HUES64 (cell line): ENCODE data around the gene XYLT1.

ENCODE experiments used
- H3K27ac ChIP-seq: 2 replicates; pipeline ENCODE4 v1.7.0; 2013; ENCODE audit warnings: low read depth, low read length, inconsistent platforms
- H3K27me3 ChIP-seq: 2 replicates; pipeline ENCODE4 v1.6.1; 2013; ENCODE audit warnings: mild to moderate bottlenecking, low read length; ENCODE audit not compliant: insufficient read depth
- H3K36me3 ChIP-seq: 2 replicates; pipeline ENCODE4 v1.6.1; 2013; ENCODE audit warnings: mild to moderate bottlenecking, low read length; ENCODE audit not compliant: insufficient read depth
- H3K4me1 ChIP-seq: 2 replicates; pipeline ENCODE4 v1.6.1; 2013; ENCODE audit warnings: mild to moderate bottlenecking, low read length, moderate library complexity; ENCODE audit not compliant: insufficient read depth
- H3K4me3 ChIP-seq: 2 replicates; pipeline ENCODE4 v1.5.1; 2013; ENCODE audit warnings: mild to moderate bottlenecking, low read length, moderate library complexity
- H3K9ac ChIP-seq: 2 replicates; pipeline ENCODE4 v1.6.1; 2013; ENCODE audit warnings: mild to moderate bottlenecking, low read depth, low read length
- H3K9me3 ChIP-seq: 2 replicates; pipeline ENCODE4 v1.6.1; 2013; ENCODE audit warnings: low read depth, low read length; ENCODE audit not compliant: insufficient read depth
- WGBS: fragments of 150-250, 120-280 bp; methylation state at CpG from one replicate; pipeline ENCODE4 v1.1.7; 2013; ENCODE audit warnings: missing lambda C conversion rate; 5-methylcytosine and 5-hydroxymethylcytosine counted together

XYLT1 gene

DNA sequence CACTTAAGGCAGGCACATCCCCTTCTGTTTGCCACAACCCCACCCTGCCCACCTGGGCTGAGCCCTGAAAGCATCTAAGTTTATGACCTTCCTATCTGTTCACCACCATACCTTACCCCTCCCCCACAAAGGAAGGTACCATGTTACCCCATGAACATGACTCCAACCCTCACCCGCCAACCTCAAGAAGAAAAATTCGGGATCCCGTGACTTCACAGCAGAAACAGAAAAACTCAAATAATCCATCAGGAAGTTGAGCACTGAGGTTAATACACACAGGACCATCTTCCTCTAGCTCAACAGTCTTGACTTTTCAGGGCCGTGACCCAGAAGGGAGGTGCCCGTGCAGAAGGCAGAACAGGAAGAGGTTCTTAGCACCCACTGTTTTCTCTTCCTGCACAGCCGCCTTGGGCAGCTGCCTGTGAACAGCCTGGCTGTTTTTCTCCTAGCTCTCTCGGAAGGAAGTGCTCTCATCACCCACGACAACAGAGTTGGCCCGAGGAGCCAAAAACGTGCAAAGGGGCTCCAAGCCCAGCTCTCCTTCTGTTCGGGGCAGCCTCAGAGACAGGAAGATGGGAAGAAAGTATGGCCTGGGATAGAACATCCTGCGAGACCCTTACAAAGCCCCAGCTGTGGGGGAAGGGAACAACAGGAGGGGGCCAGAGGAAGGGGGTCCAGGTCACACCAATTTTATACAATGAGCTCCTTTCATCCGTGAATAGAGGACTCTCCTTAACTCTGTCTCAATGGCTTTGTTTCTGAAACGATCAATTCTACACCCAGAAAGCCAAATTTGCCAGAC, 101.1 kb downstream of the XYLT1 start:
- no peaks in the 10 kb centered on the region for H3K27me3 ChIP-seq
- H3K4me3 ChIP-seq: no peak overlapping the region
- peak overlapping the region; percentile 34; the same call in 1 of the 2 replicates for H3K27ac ChIP-seq
- WGBS: 82% methylated on average over 14 of the region's 14 CpGs
- H3K9me3 ChIP-seq: no peaks in the 10 kb centered on the region
- peaks cover 49% of the 10 kb centered on the region for H3K4me1 ChIP-seq
- no peak overlapping the region for H3K9ac ChIP-seq
- no peaks in the 10 kb centered on the region for H3K36me3 ChIP-seq

DNA sequence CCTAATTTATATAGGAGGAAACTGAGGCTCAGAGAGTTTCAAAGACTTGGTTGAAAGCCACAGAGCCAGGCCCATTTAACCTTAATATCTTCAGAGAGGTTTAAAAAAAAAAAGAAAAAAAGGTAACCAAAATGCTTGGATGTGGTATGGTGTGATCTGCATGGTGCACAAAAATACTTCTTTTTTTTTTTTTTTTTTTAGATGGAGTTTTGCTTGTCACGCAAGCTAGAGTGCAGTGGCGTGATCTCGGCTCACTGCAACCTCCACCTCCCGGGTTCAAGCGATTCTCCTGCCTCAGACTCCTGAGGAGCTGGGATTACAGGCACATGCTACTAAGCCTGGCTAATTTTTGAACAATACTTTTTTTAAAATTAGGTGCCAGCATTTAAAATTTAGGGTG, 101.8 kb downstream of the XYLT1 start:
- Histone ChIP-seq H3K4me1 (peaks cover 49% of the 10 kb centered on the region), H3K36me3 (no peaks in the 10 kb centered on the region), H3K4me3 (no peak overlapping the region), H3K27me3 (no peaks in the 10 kb centered on the region), H3K9me3 (no peaks in the 10 kb centered on the region), H3K27ac (no peak overlapping the region), H3K9ac (no peak overlapping the region)
- WGBS: 93% methylated on average over 5 of the region's 5 CpGs

DNA sequence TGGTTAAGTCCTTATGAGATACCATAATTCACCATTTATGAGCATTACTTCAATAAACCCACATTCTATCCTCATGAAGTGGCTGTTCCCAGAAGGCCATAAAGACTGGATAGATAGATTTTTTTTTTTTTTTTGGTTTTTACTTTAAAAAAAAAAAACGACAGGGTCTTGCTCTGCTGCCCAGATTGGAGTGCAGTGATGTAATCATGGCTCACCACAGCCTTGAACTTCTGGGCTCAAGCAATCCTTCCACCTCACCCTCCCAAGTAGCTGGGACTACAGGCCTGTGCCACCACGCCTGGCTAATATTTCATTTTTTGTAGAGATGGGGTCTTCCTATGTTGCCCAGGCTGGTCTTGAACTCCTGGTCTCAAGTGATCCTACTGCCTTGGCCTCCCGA, 102.3 kb downstream of the XYLT1 start:
- Histone ChIP-seq H3K27me3 (no peaks in the 10 kb centered on the region), H3K9me3 (no peaks in the 10 kb centered on the region), H3K27ac (no peak overlapping the region), H3K4me3 (no peak overlapping the region), H3K4me1 (peaks cover 49% of the 10 kb centered on the region), H3K36me3 (no peaks in the 10 kb centered on the region), H3K9ac (no peak overlapping the region)
- 92% methylated on average over 3 of the region's 3 CpGs for WGBS

DNA sequence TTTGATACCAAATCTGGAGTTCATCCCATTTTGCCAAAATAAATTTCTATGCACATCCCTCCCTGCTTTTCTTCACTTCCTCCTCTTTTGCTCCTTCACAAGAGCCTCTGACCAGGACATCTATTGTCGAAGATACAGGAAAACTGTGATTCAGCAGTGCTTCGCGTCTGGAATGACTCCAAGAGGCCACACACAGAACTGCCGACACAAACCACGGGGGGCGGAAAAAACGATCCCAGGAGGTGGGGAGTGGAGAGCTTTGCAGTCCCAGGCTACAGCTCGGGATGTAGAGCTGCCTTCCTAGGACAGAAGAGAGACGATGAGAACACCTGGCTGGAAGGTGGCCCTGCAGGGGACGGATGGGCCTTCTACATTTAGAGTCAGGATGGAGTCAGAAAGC, 102.8 kb downstream of the XYLT1 start:
- no peak overlapping the region for H3K4me3 ChIP-seq
- no peaks in the 10 kb centered on the region for H3K9me3 ChIP-seq
- no peak overlapping the region for H3K9ac ChIP-seq
- H3K36me3 ChIP-seq: no peaks in the 10 kb centered on the region
- H3K27me3 ChIP-seq: no peaks in the 10 kb centered on the region
- no peak overlapping the region for H3K27ac ChIP-seq
- peaks cover 49% of the 10 kb centered on the region for H3K4me1 ChIP-seq
- 25% methylated on average over 10 of the region's 10 CpGs for WGBS

DNA sequence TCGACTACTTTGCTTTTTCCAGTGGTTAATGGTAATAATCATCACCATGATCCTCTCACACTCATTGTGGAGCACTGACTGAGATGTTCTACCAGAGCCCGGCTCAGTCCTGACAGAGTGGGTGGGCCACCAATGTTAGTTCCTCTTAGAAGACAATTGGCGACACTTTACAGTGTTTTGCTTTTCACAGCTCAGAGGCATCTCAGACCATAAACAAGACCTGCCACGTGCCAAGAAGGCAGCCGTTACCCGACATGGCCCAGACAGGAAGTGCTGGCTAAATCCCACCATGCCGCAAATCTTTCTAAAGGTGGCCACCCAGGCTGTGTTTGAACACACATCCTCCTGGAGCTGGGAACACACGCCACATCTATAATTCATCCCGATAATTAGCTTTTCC, 103.7 kb downstream of the XYLT1 start:
- Histone ChIP-seq H3K27ac (no peak overlapping the region), H3K4me3 (no peak overlapping the region), H3K4me1 (peaks cover 46% of the 10 kb centered on the region), H3K27me3 (no peaks in the 10 kb centered on the region), H3K9ac (no peak overlapping the region), H3K9me3 (no peaks in the 10 kb centered on the region), H3K36me3 (no peaks in the 10 kb centered on the region)
- WGBS: 91% methylated on average over 9 of the region's 9 CpGs

DNA sequence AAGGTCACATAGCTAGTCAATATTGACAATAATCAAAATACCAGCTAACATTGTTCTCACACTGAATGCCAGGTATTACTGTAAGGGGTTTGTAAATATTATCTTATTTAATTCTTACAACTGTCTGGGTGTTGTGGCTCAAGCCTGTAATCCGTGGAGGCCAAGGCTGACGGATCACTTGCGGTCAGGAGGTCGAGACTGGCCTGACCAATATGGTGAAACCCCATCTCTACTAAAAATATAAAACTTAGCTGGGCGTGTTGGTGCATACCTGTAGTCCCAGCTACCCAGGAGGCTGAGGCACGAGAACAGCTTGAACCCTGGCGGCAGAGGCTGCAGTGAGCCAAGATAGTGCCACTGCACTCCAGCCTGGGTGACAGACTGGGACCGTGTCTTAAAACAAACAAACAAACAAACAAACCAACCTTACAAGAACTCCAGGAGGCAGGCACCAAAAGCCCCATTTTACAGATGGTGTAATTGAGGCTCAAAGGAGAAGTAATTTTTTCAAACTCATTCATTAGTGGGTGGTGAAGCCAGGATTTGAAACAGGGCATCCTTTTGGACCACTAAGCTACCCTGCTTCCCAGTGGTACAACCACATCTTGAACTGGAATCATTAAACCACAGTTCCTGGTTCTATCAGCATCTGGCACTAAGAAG, 104.3 kb downstream of the XYLT1 start:
- Histone ChIP-seq H3K9ac (no peak overlapping the region), H3K4me3 (no peak overlapping the region), H3K9me3 (no peaks in the 10 kb centered on the region), H3K27ac (no peak overlapping the region), H3K4me1 (peaks cover 42% of the 10 kb centered on the region), H3K36me3 (no peaks in the 10 kb centered on the region), H3K27me3 (no peaks in the 10 kb centered on the region)
- 93% methylated on average over 8 of the region's 8 CpGs for WGBS

DNA sequence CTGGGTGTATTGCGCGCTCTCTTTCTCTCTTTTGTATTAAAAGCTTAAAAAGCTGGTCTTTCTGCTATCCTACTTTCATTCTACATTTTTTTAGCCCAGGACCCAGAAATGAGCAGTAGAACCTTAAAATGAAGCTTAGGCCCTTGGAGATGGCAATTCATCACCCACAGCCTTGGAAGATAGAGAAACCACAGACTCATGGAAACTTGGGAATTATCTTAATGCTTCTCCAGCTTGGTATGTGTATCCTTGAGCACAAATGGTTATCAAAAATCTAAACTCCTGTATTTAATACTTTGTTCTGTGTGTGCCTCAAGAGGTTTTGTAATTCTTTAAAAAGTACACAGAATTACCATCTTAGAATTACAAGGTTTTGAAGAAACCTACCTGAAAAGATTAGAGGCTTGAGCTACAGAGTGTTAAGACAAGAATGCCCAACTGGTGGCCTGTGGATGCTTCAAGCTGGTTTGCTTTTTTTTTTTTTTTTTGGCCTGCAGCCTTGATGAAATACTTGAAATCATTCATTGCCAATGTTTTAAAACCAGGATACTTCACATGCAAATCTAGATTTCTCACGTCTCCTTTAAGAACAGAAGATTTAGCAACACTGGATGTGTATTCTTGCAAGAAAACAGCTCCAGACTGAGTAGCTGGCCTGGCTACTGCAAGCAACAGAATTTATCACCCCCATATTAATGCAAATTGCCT, 105.0 kb downstream of the XYLT1 start:
- H3K4me1 ChIP-seq: peaks cover 39% of the 10 kb centered on the region
- H3K27ac ChIP-seq: no peak overlapping the region

DNA sequence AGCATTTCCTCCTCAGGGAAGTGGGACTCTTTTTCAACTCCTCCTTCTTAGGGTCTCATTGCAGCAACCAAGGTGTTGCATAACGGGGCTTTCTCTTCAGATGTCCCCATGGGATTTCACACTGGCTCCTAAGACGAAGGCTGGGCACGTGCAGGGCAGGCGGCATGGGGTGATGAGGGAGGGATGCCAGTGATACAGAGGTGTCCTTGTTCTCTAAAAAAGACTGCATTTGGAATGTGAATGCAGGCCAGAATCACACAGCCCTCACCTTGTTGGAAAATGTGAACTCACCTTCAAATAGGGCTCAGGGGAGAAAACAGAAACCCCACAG, 105.6 kb downstream of the XYLT1 start:
- Histone ChIP-seq H3K36me3 (no peaks in the 10 kb centered on the region), H3K9ac (no peak overlapping the region), H3K4me1 (peaks cover 38% of the 10 kb centered on the region), H3K27me3 (no peaks in the 10 kb centered on the region), H3K9me3 (no peaks in the 10 kb centered on the region), H3K4me3 (no peak overlapping the region), H3K27ac (no peak overlapping the region)
- 90% methylated on average over 4 of the region's 4 CpGs for WGBS

More for the DNA sequence above, 105.0 kb downstream of the XYLT1 start:
- H3K9me3 ChIP-seq: no peaks in the 10 kb centered on the region
- H3K4me3 ChIP-seq: no peak overlapping the region
- 87% methylated on average over 3 of the region's 3 CpGs for WGBS
- H3K27me3 ChIP-seq: no peaks in the 10 kb centered on the region
- H3K9ac ChIP-seq: no peak overlapping the region
- no peaks in the 10 kb centered on the region for H3K36me3 ChIP-seq

DNA sequence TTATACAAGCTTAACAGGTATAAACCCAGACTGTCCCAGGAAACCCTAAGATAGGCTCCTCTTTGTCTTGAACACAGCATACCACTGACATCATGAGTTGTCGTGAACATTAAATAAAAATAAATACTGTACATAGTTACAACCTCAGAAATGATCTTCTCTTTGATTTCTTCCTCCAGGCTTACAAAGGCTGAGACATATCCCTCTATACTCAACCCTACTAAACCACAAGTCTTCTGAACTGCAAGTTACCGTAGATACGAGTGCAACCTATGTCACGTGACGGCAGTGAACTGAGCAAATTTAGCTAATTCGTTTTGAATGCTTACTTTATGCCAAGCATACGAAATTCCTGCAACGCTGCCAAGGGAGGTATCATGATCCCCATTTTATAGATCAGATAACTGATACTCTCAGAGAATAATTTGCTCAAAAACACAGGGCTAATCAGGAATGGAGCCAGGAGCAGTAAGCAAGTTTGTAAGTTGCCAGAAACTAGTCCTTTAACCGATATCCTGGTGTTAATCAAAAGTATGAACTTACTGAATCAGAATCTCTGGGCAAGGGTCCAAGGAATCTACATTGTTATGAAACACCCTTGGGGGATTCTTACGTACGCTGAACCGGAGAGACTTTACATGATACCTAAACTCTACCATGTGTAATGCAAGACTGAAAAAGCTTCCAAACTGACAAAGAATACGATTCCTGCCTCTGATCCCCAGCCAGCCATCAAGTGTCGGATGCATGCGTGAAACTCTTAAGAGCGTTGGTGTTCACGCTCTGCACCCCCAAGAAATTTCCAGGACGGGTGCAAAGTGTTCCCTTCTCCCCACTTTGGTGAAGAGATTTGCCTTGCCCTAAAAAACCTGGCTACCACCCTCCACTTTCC, 106.2 kb downstream of the XYLT1 start:
- Histone ChIP-seq H3K36me3 (no peaks in the 10 kb centered on the region), H3K4me1 (peaks cover 38% of the 10 kb centered on the region), H3K27me3 (no peaks in the 10 kb centered on the region), H3K27ac (no peak overlapping the region), H3K4me3 (no peak overlapping the region), H3K9me3 (no peaks in the 10 kb centered on the region), H3K9ac (no peak overlapping the region)
- WGBS: 94% methylated on average over 18 of the region's 18 CpGs

DNA sequence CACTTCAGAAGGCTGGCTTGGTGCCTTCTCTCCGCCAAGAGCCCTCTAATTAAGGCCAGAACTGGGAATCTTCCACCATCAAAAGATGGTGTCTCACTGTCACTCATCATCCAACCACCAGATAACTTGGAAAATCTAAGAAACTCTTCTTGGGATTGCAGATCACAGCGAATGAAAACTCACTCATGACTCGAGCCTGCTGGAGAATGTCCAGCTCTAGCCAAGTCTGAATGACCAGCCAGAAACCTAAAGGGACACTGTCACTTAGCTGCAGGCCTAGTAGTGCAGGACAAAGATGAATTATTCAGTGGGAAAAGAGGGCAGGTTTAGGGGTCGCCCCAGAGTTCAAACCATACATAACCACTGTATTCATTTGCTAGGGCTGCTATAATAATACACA, 107.8 kb downstream of the XYLT1 start:
- Histone ChIP-seq H3K4me1 (peaks cover 35% of the 10 kb centered on the region), H3K36me3 (no peaks in the 10 kb centered on the region), H3K4me3 (no peak overlapping the region), H3K27me3 (no peaks in the 10 kb centered on the region), H3K9ac (no peak overlapping the region), H3K9me3 (no peaks in the 10 kb centered on the region), H3K27ac (no peak overlapping the region)
- 95% methylated on average over 3 of the region's 4 CpGs for WGBS
